Astrocyte (in vitro differentiated cells and primary cell): ENCODE measurements around the gene CNTF. TPM values are rescaled to one million over a fixed set of nuclear protein-coding genes. Genes with fewer than 3 reads are reported as not detected.

Experiments used
- DNase-seq: peaks from one replicate; pipeline ENCODE4 v3.0.0-alpha.2; 2010; ENCODE audit warnings: low read depth
- FAIRE-seq: peaks from 2 replicates; lab custom pipeline; 2011; peaks lifted over from hg19 to GRCh38; lab: Jason Lieb, UNC
- H2AFZ ChIP-seq: 2 replicates; pipeline ENCODE4 v1.6.0; 2012; ENCODE audit warnings: low read depth, low read length, inconsistent platforms
- H3K27ac ChIP-seq: 2 replicates; pipeline ENCODE4 v1.5.1; 2011; ENCODE audit warnings: low read depth, low read length, inconsistent platforms
- H3K27me3 ChIP-seq: 2 replicates; pipeline ENCODE4 v1.6.0; 2011; ENCODE audit warnings: low read length, inconsistent platforms; ENCODE audit not compliant: insufficient read depth
- H3K36me3 ChIP-seq: 2 replicates; pipeline ENCODE4 v1.5.1; 2011; ENCODE audit warnings: low read length, inconsistent platforms; ENCODE audit not compliant: insufficient read depth
- H3K4me1 ChIP-seq: 2 replicates; pipeline ENCODE4 v1.5.1; 2011; ENCODE audit warnings: low read length, inconsistent platforms; ENCODE audit not compliant: insufficient read depth
- H3K4me2 ChIP-seq: 2 replicates; pipeline ENCODE4 v1.6.0; 2012; ENCODE audit warnings: low read length, inconsistent platforms
- H3K4me3 ChIP-seq: 2 replicates; pipeline ENCODE4 v1.5.1; 2011; ENCODE audit warnings: low read depth, mild to moderate bottlenecking, low read length, inconsistent platforms; ENCODE audit not compliant: insufficient read depth
- H3K79me2 ChIP-seq: 2 replicates; pipeline ENCODE4 v1.6.0; 2012; ENCODE audit warnings: mild to moderate bottlenecking, low read length, inconsistent platforms; ENCODE audit not compliant: insufficient read depth
- H3K9ac ChIP-seq: 2 replicates; pipeline ENCODE4 v1.6.0; 2012; ENCODE audit warnings: mild to moderate bottlenecking, low read length, inconsistent platforms
- H3K9me3 ChIP-seq: 2 replicates; pipeline ENCODE4 v1.5.1; 2012; ENCODE audit warnings: low read depth, mild to moderate bottlenecking, low read length, inconsistent platforms; ENCODE audit not compliant: insufficient read depth
- H4K20me1 ChIP-seq: 2 replicates; pipeline ENCODE4 v1.6.0; 2012; ENCODE audit warnings: low read length, inconsistent platforms; ENCODE audit not compliant: insufficient read depth
- H3K27ac Mint-ChIP-seq: one replicate; pipeline ENCODE4 v1.8.0; 2021; ENCODE audit warnings: mild to moderate bottlenecking, mixed read lengths; ENCODE audit not compliant: unreplicated experiment
- H3K27me3 Mint-ChIP-seq: one replicate; pipeline ENCODE4 v1.8.0; 2021; ENCODE audit warnings: low read depth, mixed read lengths; ENCODE audit not compliant: unreplicated experiment
- H3K36me3 Mint-ChIP-seq: one replicate; pipeline ENCODE4 v1.8.0; 2021; ENCODE audit warnings: low read depth, mixed read lengths; ENCODE audit not compliant: unreplicated experiment
- H3K4me1 Mint-ChIP-seq: one replicate; pipeline ENCODE4 v1.8.0; 2021; ENCODE audit warnings: low read depth, mixed read lengths; ENCODE audit not compliant: unreplicated experiment
- H3K4me3 Mint-ChIP-seq: one replicate; pipeline ENCODE4 v1.8.0; 2021; ENCODE audit warnings: mild to moderate bottlenecking, moderate library complexity, mixed read lengths; ENCODE audit not compliant: unreplicated experiment
- H3K9me3 Mint-ChIP-seq: one replicate; pipeline ENCODE4 v1.8.0; 2021; ENCODE audit warnings: mild to moderate bottlenecking, mixed read lengths; ENCODE audit not compliant: unreplicated experiment
- EZH2 ChIP-seq: IDR thresholded peaks from 2 replicates; pipeline ENCODE4 v1.6.1; 2012; ENCODE audit warnings: mild to moderate bottlenecking, low read length, inconsistent platforms; ENCODE audit not compliant: insufficient read depth
- total RNA-seq: library from RNA; stranded (reverse); gene quantifications from 2 replicates; pipeline ENCODE4 v1.2.1, GENCODE V29; 2021
- TF ChIP-seq, protein P1 (sequence below): IDR thresholded peaks from 2 replicates; pipeline ENCODE4 v1.5.1; 2011; ENCODE audit warnings: low read depth, mild to moderate bottlenecking, inconsistent platforms, low read length, moderate library complexity; ENCODE audit not compliant: insufficient read depth

The CNTF gene
- total RNA-seq, 1 donor from 2014 or later: 1.4 TPM

DNA sequence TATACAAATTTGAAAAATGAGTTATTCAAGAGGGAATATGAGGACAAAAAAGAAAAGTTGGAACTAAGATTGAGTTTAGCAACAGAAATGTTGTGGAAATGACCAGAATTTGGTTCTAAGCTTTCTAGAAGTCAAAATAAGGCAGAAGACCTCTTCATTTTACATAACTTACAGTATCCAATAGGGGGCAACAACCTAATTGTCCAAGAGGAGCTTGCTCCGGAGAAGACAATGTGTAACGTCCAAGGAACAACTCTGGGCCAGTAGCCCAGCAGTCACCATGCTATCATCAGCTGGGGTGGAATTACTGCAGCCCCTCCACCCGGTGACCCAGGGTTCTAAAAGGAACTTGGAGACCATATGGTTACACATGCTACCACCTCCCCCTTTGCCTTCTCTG is 14.1 kb downstream of the CNTF start:
- Histone ChIP-seq H3K4me2 (no peak overlapping the region), H3K79me2 (no peaks in the 10 kb centered on the region), H3K4me3 (no peak overlapping the region), H3K27ac (no peak overlapping the region), H3K9ac (no peak overlapping the region), H3K36me3 (no peaks in the 10 kb centered on the region), H3K9me3 (no peaks in the 10 kb centered on the region), H3K27me3 (no peaks in the 10 kb centered on the region), H4K20me1 (no peaks in the 10 kb centered on the region), H2AFZ (no peak overlapping the region), H3K4me1 (no peaks in the 10 kb centered on the region)
- Mint-ChIP-seq H3K9me3 (no peaks in the 10 kb centered on the region), H3K27ac (no peak overlapping the region), H3K4me3 (no peak overlapping the region), H3K27me3 (peaks cover 4% of the 10 kb centered on the region), H3K4me1 (no peaks in the 10 kb centered on the region), H3K36me3 (no peaks in the 10 kb centered on the region)
- FAIRE-seq (no peak), DNase-seq (no peak)
- TF ChIP-seq, protein P1, sequence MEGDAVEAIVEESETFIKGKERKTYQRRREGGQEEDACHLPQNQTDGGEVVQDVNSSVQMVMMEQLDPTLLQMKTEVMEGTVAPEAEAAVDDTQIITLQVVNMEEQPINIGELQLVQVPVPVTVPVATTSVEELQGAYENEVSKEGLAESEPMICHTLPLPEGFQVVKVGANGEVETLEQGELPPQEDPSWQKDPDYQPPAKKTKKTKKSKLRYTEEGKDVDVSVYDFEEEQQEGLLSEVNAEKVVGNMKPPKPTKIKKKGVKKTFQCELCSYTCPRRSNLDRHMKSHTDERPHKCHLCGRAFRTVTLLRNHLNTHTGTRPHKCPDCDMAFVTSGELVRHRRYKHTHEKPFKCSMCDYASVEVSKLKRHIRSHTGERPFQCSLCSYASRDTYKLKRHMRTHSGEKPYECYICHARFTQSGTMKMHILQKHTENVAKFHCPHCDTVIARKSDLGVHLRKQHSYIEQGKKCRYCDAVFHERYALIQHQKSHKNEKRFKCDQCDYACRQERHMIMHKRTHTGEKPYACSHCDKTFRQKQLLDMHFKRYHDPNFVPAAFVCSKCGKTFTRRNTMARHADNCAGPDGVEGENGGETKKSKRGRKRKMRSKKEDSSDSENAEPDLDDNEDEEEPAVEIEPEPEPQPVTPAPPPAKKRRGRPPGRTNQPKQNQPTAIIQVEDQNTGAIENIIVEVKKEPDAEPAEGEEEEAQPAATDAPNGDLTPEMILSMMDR: no peak
- no peak for TF ChIP-seq EZH2

- H2AFZ ChIP-seq: no peak overlapping the region
- FAIRE-seq (no peak), DNase-seq (no peak)
- H3K36me3 ChIP-seq: no peaks in the 10 kb centered on the region
- H3K9me3 ChIP-seq: no peaks in the 10 kb centered on the region
- H3K79me2 ChIP-seq: no peaks in the 10 kb centered on the region
- Mint-ChIP-seq H3K27me3 (peaks cover 4% of the 10 kb centered on the region), H3K9me3 (no peaks in the 10 kb centered on the region), H3K36me3 (no peaks in the 10 kb centered on the region), H3K4me1 (no peaks in the 10 kb centered on the region), H3K4me3 (no peak overlapping the region), H3K27ac (no peak overlapping the region)
- TF ChIP-seq EZH2: no peak
- TF ChIP-seq, protein P1: no peak
- no peaks in the 10 kb centered on the region for H3K27me3 ChIP-seq
- H3K4me1 ChIP-seq: no peaks in the 10 kb centered on the region
- H3K27ac ChIP-seq: no peak overlapping the region
- H3K4me2 ChIP-seq: no peak overlapping the region
- no peak overlapping the region for H3K9ac ChIP-seq
- H4K20me1 ChIP-seq: no peaks in the 10 kb centered on the region
- no peak overlapping the region for H3K4me3 ChIP-seq
Measured at GRCh38 chr11:58637371-58637770, 14.9 kb downstream of the CNTF start.

DNA sequence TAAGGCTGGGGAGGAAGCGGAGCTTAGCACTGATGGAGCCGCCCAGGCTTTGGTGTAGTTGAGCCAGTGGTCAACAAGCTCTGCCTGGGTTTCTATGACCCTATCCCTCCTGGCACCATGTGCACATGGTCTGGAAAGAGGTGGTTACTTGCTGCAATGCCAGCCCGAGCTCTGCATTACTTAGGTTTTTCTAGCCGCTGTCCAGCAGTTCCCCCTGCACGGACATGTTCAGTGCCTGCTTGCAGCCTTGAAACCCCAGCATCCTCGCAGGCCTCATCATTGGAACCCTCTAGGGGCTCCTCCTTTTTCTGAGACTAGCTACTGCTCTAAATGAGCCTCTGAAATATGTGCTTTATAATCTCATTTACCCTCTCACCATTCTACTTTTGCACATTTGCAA is 16.6 kb downstream of the CNTF start:
- Histone ChIP-seq H3K4me2 (no peak overlapping the region), H3K27me3 (no peaks in the 10 kb centered on the region), H2AFZ (no peak overlapping the region), H3K9ac (no peak overlapping the region), H3K4me1 (no peaks in the 10 kb centered on the region), H4K20me1 (no peaks in the 10 kb centered on the region), H3K79me2 (no peaks in the 10 kb centered on the region), H3K9me3 (no peaks in the 10 kb centered on the region), H3K27ac (no peak overlapping the region), H3K4me3 (no peak overlapping the region), H3K36me3 (no peaks in the 10 kb centered on the region)
- Mint-ChIP-seq H3K4me3 (no peak overlapping the region), H3K27ac (no peak overlapping the region), H3K9me3 (no peaks in the 10 kb centered on the region), H3K36me3 (no peaks in the 10 kb centered on the region), H3K27me3 (peaks cover 4% of the 10 kb centered on the region), H3K4me1 (no peaks in the 10 kb centered on the region)
- FAIRE-seq (no peak), DNase-seq (no peak)
- TF ChIP-seq EZH2: no peak
- TF ChIP-seq, protein P1: no peak
